ENCODE measurements around the gene STX8.

DNA sequence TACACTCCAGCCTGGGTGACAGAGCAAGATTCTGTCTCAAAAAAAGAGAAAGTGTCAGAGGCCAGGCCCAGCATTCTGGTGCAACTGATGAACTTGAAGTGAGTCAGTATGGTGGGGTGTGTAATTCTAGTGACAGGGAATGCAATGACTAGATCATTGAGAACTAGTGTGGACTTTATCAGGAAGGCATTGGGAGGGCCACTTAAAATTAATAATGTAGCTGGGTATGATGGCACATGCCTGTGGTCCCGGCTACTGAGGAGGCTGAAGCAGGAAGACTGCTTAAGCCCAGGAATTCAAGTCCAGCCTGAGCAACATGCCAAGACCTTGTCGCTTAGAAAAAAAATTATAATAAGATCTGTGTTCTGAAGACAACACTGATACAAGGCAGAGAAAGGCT lies 90.8 kb downstream of the STX8 start:
- TF ChIP-seq POLR2AphosphoS5 (IDR thresholded peaks at IDR 0.05), result no peak
- TF ChIP-seq, protein P1, sequence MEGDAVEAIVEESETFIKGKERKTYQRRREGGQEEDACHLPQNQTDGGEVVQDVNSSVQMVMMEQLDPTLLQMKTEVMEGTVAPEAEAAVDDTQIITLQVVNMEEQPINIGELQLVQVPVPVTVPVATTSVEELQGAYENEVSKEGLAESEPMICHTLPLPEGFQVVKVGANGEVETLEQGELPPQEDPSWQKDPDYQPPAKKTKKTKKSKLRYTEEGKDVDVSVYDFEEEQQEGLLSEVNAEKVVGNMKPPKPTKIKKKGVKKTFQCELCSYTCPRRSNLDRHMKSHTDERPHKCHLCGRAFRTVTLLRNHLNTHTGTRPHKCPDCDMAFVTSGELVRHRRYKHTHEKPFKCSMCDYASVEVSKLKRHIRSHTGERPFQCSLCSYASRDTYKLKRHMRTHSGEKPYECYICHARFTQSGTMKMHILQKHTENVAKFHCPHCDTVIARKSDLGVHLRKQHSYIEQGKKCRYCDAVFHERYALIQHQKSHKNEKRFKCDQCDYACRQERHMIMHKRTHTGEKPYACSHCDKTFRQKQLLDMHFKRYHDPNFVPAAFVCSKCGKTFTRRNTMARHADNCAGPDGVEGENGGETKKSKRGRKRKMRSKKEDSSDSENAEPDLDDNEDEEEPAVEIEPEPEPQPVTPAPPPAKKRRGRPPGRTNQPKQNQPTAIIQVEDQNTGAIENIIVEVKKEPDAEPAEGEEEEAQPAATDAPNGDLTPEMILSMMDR (IDR thresholded peaks at IDR 0.05), result no peak
- TF ChIP-seq POLR2A (IDR thresholded peaks at IDR 0.05), result no peak
